H1 (cell line): ENCODE results near the gene SPSB3. TPM values are rescaled to one million over a fixed set of nuclear protein-coding genes. Genes with fewer than 3 reads are reported as not detected.

ENCODE experiments used
- CTCF ChIA-PET: fragments of 300-600 bp; sonication (Branson Sonifier 250); formaldehyde crosslinking; loops from one replicate; lab custom pipeline; 2021; ENCODE audit not compliant: partially characterized antibody; lab: Charles Lee
- POLR2A ChIA-PET: fragments of 300-600 bp; sonication (Branson Sonifier 250); formaldehyde crosslinking; loops from one replicate; lab custom pipeline; 2021; ENCODE audit warnings: inconsistent platforms; ENCODE audit not compliant: partially characterized antibody; lab: Charles Lee
- DNase-seq, 2 experiments: peaks; one replicate each; pipeline versions ENCODE4 v3.0.0 to v3.0.0-alpha.2; 2010 to 2022; ENCODE audit warnings: low spot score in 2 of 2, low read depth in 1 of 2, mixed read lengths in 1 of 2
- FAIRE-seq: peaks from 2 replicates; lab custom pipeline; 2011; peaks lifted over from hg19 to GRCh38; lab: Jason Lieb, UNC
- H2AFZ ChIP-seq: 2 replicates; pipeline ENCODE4 v1.8.1; 2012; ENCODE audit warnings: low read length, inconsistent platforms
- H2AK5ac ChIP-seq: 2 replicates; pipeline ENCODE4 v1.6.1; 2013; ENCODE audit warnings: low read depth, low read length
- H2BK120ac ChIP-seq: replicated peaks from 2 replicates; pipeline ENCODE3; 2013; ENCODE audit warnings: low read depth, low read length, inconsistent platforms
- H2BK12ac ChIP-seq: 2 replicates; pipeline ENCODE4 v1.6.1; 2013; ENCODE audit warnings: low read depth, low read length
- H2BK15ac ChIP-seq: 2 replicates; pipeline ENCODE4 v1.6.1; 2013; ENCODE audit warnings: low read length
- H2BK20ac ChIP-seq: 2 replicates; pipeline ENCODE4 v1.6.1; 2013; ENCODE audit warnings: low read length
- H2BK5ac ChIP-seq: 2 replicates; pipeline ENCODE4 v1.6.1; 2013; ENCODE audit warnings: low read depth, low read length
- H3K14ac ChIP-seq: 2 replicates; pipeline ENCODE4 v1.6.1; 2013; ENCODE audit warnings: inconsistent platforms; ENCODE audit not compliant: insufficient read length
- H3K18ac ChIP-seq: 2 replicates; pipeline ENCODE4 v1.6.1; 2013; ENCODE audit warnings: low read length; ENCODE audit errors: extremely low read depth
- H3K23ac ChIP-seq: 2 replicates; pipeline ENCODE4 v1.6.1; 2013; ENCODE audit warnings: inconsistent platforms; ENCODE audit not compliant: insufficient read length
- H3K23me2 ChIP-seq: 2 replicates; pipeline ENCODE4 v1.6.1; 2013; ENCODE audit warnings: low read depth, low read length
- H3K27ac ChIP-seq: 2 replicates; pipeline ENCODE4 v1.6.1; 2011; ENCODE audit warnings: low read depth, low read length, inconsistent platforms
- H3K27me3 ChIP-seq, 4 experiments: replicated peaks in 1 of 4; 1 replicate in 1 of 4; 2 replicates in 3 of 4; pipeline versions ENCODE4 v1.6.1 to v1.8.1; 2011 to 2013; ENCODE audit warnings: low read length in 3 of 4, mild to moderate bottlenecking in 3 of 4, inconsistent platforms in 2 of 4, mixed read lengths in 2 of 4, moderate library complexity in 1 of 4; ENCODE audit not compliant: control insufficient read depth in 3 of 4, insufficient read depth in 3 of 4; ENCODE audit errors: extremely low read depth in 1 of 4
- H3K36me3 ChIP-seq, 4 experiments: 2 replicates each; pipeline versions ENCODE4 v1.6.1 to v1.8.1; 2011 to 2013; ENCODE audit warnings: mild to moderate bottlenecking in 4 of 4, low read length in 3 of 4, moderate library complexity in 2 of 4, control low read depth in 1 of 4, inconsistent platforms in 1 of 4; ENCODE audit not compliant: insufficient read depth in 4 of 4, control insufficient read depth in 2 of 4
- H3K4ac ChIP-seq: replicated peaks from 2 replicates; pipeline ENCODE3; 2013; ENCODE audit warnings: low read length, low read depth, mixed read lengths, inconsistent platforms; ENCODE audit not compliant: insufficient read length
- H3K4me1 ChIP-seq, 4 experiments: replicated peaks in 1 of 4; 1 replicate in 1 of 4; 2 replicates in 3 of 4; pipeline versions ENCODE4 v1.6.1 to v1.8.1; 2011 to 2013; ENCODE audit warnings: low read length in 3 of 4, inconsistent platforms in 2 of 4, mixed read lengths in 1 of 4; ENCODE audit not compliant: insufficient read depth in 4 of 4, control insufficient read depth in 3 of 4
- H3K4me2 ChIP-seq, 2 experiments: 2 replicates each; pipeline versions ENCODE4 v1.6.1 to v1.8.1; 2011 to 2013; ENCODE audit warnings: low read depth in 2 of 2, low read length in 2 of 2, control low read depth in 1 of 2, inconsistent platforms in 1 of 2, mild to moderate bottlenecking in 1 of 2; ENCODE audit not compliant: insufficient read depth in 1 of 2
- H3K4me3 ChIP-seq, 4 experiments: fragments of 200-600, 300-600 bp in 1 of 4; sonication (generic), shearing (Covaris generic), sonication (Bioruptor Twin) in 1 of 4; 2 replicates each; pipeline versions ENCODE4 v1.5.1 to v1.8.1; 2011 to 2016; ENCODE audit warnings: low read length in 4 of 4, low read depth in 3 of 4, control low read depth in 2 of 4, inconsistent platforms in 2 of 4, mild to moderate bottlenecking in 2 of 4, mixed read lengths in 1 of 4, moderate library complexity in 1 of 4; ENCODE audit not compliant: insufficient read depth in 2 of 4; ENCODE audit errors: extremely low read depth in 1 of 4
- H3K56ac ChIP-seq: replicated peaks from 2 replicates; pipeline ENCODE3; 2013; ENCODE audit warnings: low read depth, mild to moderate bottlenecking, mixed read lengths, low read length, inconsistent platforms; ENCODE audit not compliant: insufficient read length
- H3K79me1 ChIP-seq: 2 replicates; pipeline ENCODE4 v1.6.1; 2013; ENCODE audit warnings: low read depth, low read length, control low read depth
- H3K79me2 ChIP-seq, 2 experiments: 2 replicates each; pipeline versions ENCODE4 v1.6.1 to v1.8.1; 2012 to 2013; ENCODE audit warnings: low read length in 2 of 2, mild to moderate bottlenecking in 2 of 2, inconsistent platforms in 1 of 2; ENCODE audit not compliant: insufficient read depth in 2 of 2, control insufficient read depth in 1 of 2
- H3K9ac ChIP-seq, 4 experiments: replicated peaks in 1 of 4; 1 replicate in 1 of 4; 2 replicates in 3 of 4; pipeline versions ENCODE4 v1.6.1 to v1.8.1; 2011 to 2013; ENCODE audit warnings: low read depth in 3 of 4, low read length in 3 of 4, control low read depth in 2 of 4, mild to moderate bottlenecking in 2 of 4, moderate library complexity in 2 of 4, inconsistent platforms in 1 of 4; ENCODE audit errors: extremely low read depth in 1 of 4
- H3K9me3 ChIP-seq, 2 experiments: 2 replicates each; pipeline versions ENCODE4 v1.6.1 to v1.8.1; 2012 to 2013; ENCODE audit warnings: mild to moderate bottlenecking in 2 of 2, moderate library complexity in 2 of 2, control low read depth in 1 of 2, inconsistent platforms in 1 of 2, low read depth in 1 of 2, low read length in 1 of 2, mixed read lengths in 1 of 2; ENCODE audit not compliant: insufficient read depth in 2 of 2
- H4K20me1 ChIP-seq, 2 experiments: replicated peaks in 1 of 2; 2 replicates each; pipeline versions ENCODE3 to v1.8.1; 2011 to 2013; ENCODE audit warnings: inconsistent platforms in 2 of 2, low read length in 2 of 2, mild to moderate bottlenecking in 1 of 2; ENCODE audit not compliant: insufficient read depth in 2 of 2, control insufficient read depth in 1 of 2
- H4K5ac ChIP-seq: 2 replicates; pipeline ENCODE4 v1.6.1; 2013; ENCODE audit warnings: low read length, low read depth, mixed read lengths, inconsistent platforms; ENCODE audit not compliant: insufficient read length
- H4K8ac ChIP-seq: 2 replicates; pipeline ENCODE4 v1.8.0; 2013; ENCODE audit warnings: mild to moderate bottlenecking, moderate library complexity, low read length, inconsistent platforms; ENCODE audit not compliant: insufficient read depth; ENCODE audit errors: extremely low read depth
- H4K91ac ChIP-seq: replicated peaks from 2 replicates; pipeline ENCODE3; 2013; ENCODE audit warnings: low read length, mixed read lengths, inconsistent platforms; ENCODE audit not compliant: insufficient read length
- CHD2 ChIP-seq: IDR thresholded peaks from 2 replicates; pipeline ENCODE4 v1.6.1; 2012; ENCODE audit warnings: low read length, improper control_type of control experiment
- KDM5A ChIP-seq: fragments of 200-600 bp; IDR thresholded peaks from 2 replicates; pipeline ENCODE4 v1.7.1; 2012; ENCODE audit warnings: mild to moderate bottlenecking, low read length, inconsistent platforms, mixed read lengths
- NRF1 ChIP-seq: IDR thresholded peaks from 2 replicates; pipeline ENCODE4 v1.6.1; 2011; ENCODE audit warnings: mild to moderate bottlenecking, low read depth, low read length, improper control_type of control experiment
- POLR2A ChIP-seq, 2 experiments: IDR thresholded peaks; 1 replicate in 1 of 2; 2 replicates in 1 of 2; pipeline ENCODE4 v1.6.1; 2011; ENCODE audit warnings: low read depth in 2 of 2, low read length in 2 of 2, mild to moderate bottlenecking in 2 of 2; ENCODE audit errors: control extremely low read depth in 1 of 2
- POLR2AphosphoS5 ChIP-seq: IDR thresholded peaks from 2 replicates; pipeline ENCODE4 v1.6.1; 2011; ENCODE audit warnings: low read depth, low read length
- RBBP5 ChIP-seq: IDR thresholded peaks from 2 replicates; pipeline ENCODE4 v1.7.1; 2012; ENCODE audit warnings: low read depth, mild to moderate bottlenecking, inconsistent platforms, low read length, moderate library complexity, borderline replicate concordance
- WGBS, 2 experiments: shearing (Covaris generic) in 1 of 2; methylation state at CpG; one replicate each; pipeline versions ENCODE4 v1.1.6 to v1.1.7; 2013 to 2015; ENCODE audit warnings: low lambda C conversion rate in 2 of 2, mixed read lengths in 2 of 2, inconsistent platforms in 1 of 2, low coverage in 1 of 2, missing lambda C conversion rate in 1 of 2; ENCODE audit not compliant: insufficient replicate concordance in 2 of 2, insufficient coverage in 1 of 2, insufficient read length in 1 of 2; ENCODE audit errors: extremely low coverage in 1 of 2, missing lambda C conversion rate in 1 of 2; 5-methylcytosine and 5-hydroxymethylcytosine counted together
- polyA plus RNA-seq, 7 experiments: library from polyadenylated mRNA; depleted of rRNA in 3 of 7; stranded (reverse) in 5 of 7; unstranded in 2 of 7; fragments of >200 nt in 5 of 7; fragments of 200-250 nt in 2 of 7; gene quantifications; 1 replicate in 5 of 7; 2 replicates in 1 of 7; 4 replicates in 1 of 7; pipeline versions ENCODE4 v1.2.1 to v1.2.3, GENCODE V29; 2011 to 2013; ENCODE audit warnings: missing spikeins in 2 of 7, mixed read lengths in 2 of 7
- total RNA-seq: library from RNA; stranded (reverse); fragmentation: NEBNext Ultra II Directional; extraction: Animal tissue kit (Norgen Biotek cat#: 25700); gene quantifications from 2 replicates; pipeline ENCODE4 v1.2.1, GENCODE V29; 2021

Gene SPSB3
- total and polyA plus RNA-seq, 2 of the 8 experiments (the other 6 are each of a cell fraction or from before 2014, with no cell fraction given): 22.5 to 37.8 TPM

DNA sequence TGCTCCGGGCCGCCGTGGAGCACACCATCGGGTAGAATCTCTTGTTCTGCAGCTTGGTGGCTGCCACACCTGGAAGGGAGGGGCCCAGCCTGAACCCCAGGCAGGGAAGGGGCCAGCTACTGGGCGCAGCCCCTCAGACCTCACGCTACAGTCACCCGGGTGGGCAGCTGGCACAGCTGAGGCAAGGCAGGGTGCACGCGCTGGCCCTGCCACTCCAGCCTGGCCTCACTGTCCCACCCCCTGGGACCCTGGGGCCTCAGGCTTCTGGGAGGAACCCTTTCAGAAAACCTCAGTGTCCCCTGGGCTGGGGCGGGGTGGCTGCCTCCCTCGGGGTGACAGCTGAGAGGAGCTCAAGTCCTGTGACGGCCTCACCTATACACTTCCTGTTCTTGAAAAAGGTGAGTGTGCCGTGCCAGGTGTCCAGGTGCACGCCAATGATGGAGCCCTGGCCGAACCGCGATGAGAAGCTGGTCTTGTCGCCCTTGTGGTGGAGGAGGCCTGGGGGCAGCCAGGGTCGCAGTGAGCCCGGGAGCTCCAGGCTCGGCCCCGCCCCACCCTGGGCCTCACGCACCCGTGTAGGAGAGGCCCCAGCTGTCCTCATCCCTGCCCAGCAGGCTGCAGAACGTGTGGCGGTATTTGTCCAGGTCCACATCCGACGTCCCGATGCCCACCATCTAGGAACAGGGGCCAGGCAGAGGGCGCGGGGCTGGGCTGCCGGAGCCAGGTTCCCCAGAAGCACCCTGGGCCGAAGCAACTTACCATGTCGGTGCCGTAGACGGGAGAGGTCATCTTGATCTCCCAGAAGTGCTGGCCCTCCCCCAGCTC, 4.8 kb downstream of the SPSB3 start:
- Histone ChIP-seq H3K23ac (no peak overlapping the region), H4K5ac (no peak overlapping the region), H2BK120ac (no peak overlapping the region), H2BK5ac (no peak overlapping the region), H3K4me1 (peaks cover 0 to 10% (median 5%) of the 10 kb centered on the region in 4 experiments; a peak in 5 of 7 replicates), H4K8ac (no peak overlapping the region; the same call in 1 of the 2 replicates), H3K4me2 (no peak overlapping the region), H2BK15ac (no peak overlapping the region), H3K27me3 (no peaks in the 10 kb centered on the region), H2BK20ac (no peak overlapping the region), H3K9ac (no peak overlapping the region), H3K18ac (no peak overlapping the region), H2AK5ac (no peak overlapping the region), H4K91ac (no peak overlapping the region), H3K79me2 (peaks cover 0 to 8% of the 10 kb centered on the region in 2 experiments; a peak in 1 of 4 replicates), H3K23me2 (peaks cover 4% of the 10 kb centered on the region), H3K14ac (no peak overlapping the region), H3K4ac (no peak overlapping the region), H4K20me1 (peaks cover 0 to 33% of the 10 kb centered on the region in 2 experiments), H2BK12ac (no peak overlapping the region), H3K36me3 (peaks cover 0 to 23% (median 9%) of the 10 kb centered on the region in 4 experiments; a peak in 5 of 8 replicates), H2AFZ (no peak overlapping the region), H3K79me1 (peaks cover 9% of the 10 kb centered on the region), H3K9me3 (no peaks in the 10 kb centered on the region), H3K27ac (no peak overlapping the region), H3K4me3 (no peak overlapping the region), H3K56ac (no peak overlapping the region)
- CTCF ChIA-PET: interaction anchor here (0.6 to 0.9 kb wide), 4 partner anchors 13 to 413 kb away, joined by 3 read pairs; no protein-coding TSS in a partner anchor
- DNase-seq (no peak), FAIRE-seq (no peak)
- POLR2A ChIA-PET: interaction anchor here (1.0 to 12.0 kb wide), 6 partner anchors 9 to 378 kb away, joined by 3 to 246 read pairs (median 4); partner anchors contain the start of genes EME2, GFER, IGFALS and MRPS34
- 85% methylated on average over 29 of the region's 36 CpGs; no CpG with 5 or more reads in 1 of the 2 experiments for WGBS, 2 experiments
- no peak for TF ChIP-seq KDM5A
- TF ChIP-seq NRF1: no peak
- TF ChIP-seq POLR2A (IDR thresholded peaks at IDR 0.05; ENCODE audit: control extremely low read depth in 1 of 2, low read depth in 2 of 2, low read length in 2 of 2): peak in 1 of 2 experiments; percentile 43; a peak in 1 of 3 replicates
- TF ChIP-seq POLR2AphosphoS5: peak; percentile 4; the same call in 1 of the 2 replicates
- no peak for TF ChIP-seq CHD2
- no peak for TF ChIP-seq RBBP5
